SU-DHL-6 (cell line): ENCODE results near the gene CDK16.

Experiments
- EZH2phosphoT487 ChIP-seq: fragments of 200-600 bp; sonication (generic), shearing (Covaris generic); conservative IDR thresholded peaks from 2 replicates; pipeline ENCODE4 v1.6.1; 2018; ENCODE audit warnings: mild to moderate bottlenecking, antibody characterized with exemption, low read length, moderate library complexity, mixed read lengths
- TF ChIP-seq, protein P1 (sequence below): fragments of 200-600 bp; sonication (generic); IDR thresholded peaks from one replicate; pipeline ENCODE4 v1.5.1; 2017; ENCODE audit warnings: antibody characterized with exemption, mild to moderate bottlenecking, low read length, moderate library complexity; ENCODE audit not compliant: insufficient read depth, poor library complexity, severe bottlenecking

DNA sequence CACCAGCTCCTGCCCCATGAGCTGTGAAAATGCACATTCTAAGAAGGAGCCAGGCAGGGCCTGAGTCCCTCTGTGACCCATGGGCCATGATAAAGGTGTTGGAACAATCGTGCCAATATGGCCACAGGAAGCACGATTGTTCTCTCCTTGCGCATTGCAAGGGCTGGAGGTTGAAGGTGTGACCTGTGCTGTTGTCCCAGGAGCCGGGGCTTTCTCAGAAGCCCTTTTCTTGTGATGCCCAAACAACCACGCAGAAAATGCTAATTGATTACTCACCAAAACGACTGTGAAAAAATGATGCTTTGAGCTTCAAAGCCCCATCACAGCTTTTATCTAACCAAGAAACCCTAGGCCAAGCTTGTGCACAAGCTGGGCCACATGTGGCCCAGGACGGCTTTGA lies 48.2 kb downstream of the CDK16 start:
- TF ChIP-seq, protein P1, sequence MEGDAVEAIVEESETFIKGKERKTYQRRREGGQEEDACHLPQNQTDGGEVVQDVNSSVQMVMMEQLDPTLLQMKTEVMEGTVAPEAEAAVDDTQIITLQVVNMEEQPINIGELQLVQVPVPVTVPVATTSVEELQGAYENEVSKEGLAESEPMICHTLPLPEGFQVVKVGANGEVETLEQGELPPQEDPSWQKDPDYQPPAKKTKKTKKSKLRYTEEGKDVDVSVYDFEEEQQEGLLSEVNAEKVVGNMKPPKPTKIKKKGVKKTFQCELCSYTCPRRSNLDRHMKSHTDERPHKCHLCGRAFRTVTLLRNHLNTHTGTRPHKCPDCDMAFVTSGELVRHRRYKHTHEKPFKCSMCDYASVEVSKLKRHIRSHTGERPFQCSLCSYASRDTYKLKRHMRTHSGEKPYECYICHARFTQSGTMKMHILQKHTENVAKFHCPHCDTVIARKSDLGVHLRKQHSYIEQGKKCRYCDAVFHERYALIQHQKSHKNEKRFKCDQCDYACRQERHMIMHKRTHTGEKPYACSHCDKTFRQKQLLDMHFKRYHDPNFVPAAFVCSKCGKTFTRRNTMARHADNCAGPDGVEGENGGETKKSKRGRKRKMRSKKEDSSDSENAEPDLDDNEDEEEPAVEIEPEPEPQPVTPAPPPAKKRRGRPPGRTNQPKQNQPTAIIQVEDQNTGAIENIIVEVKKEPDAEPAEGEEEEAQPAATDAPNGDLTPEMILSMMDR, result no peak
- no peak for TF ChIP-seq EZH2phosphoT487
